Activated naive CD4-positive, alpha-beta T cell treated with Interleukin-2 at 50 U/mL for 16 hours (primary cell): ENCODE measurements around the gene CETN1.

Experiments
- DNase-seq: peaks from one replicate; pipeline ENCODE4 v3.0.0-alpha.2; 2020

The CETN1 gene

GRCh38 chr18:580154-580553 lies at the start of gene CETN1:
CETN1 (plus strand) TSS chr18:580380; CDS start chr18:580409, 29 bp downstream.
- DNase-seq: no peak

GRCh38 chr18:532018-532417 lies 48.2 kb upstream of the CETN1 start:
- no peak for DNase-seq

GRCh38 chr18:532632-533031 lies 47.5 kb upstream of the CETN1 start:
- DNase-seq: no peak

- no peak for DNase-seq
Measured at GRCh38 chr18:533995-534601, 46.1 kb upstream of the CETN1 start.

- no peak for DNase-seq
Measured at GRCh38 chr18:543447-544078, 36.6 kb upstream of the CETN1 start.

- DNase-seq: no peak
Measured at GRCh38 chr18:549967-550366, 30.2 kb upstream of the CETN1 start.

GRCh38 chr18:551404-552061 lies 28.6 kb upstream of the CETN1 start:
- DNase-seq: no peak

- DNase-seq: no peak
Measured at GRCh38 chr18:555705-556457, 24.3 kb upstream of the CETN1 start.

- DNase-seq: no peak
Measured at GRCh38 chr18:564708-565561, 15.2 kb upstream of the CETN1 start.

- no peak for DNase-seq
Measured at GRCh38 chr18:565562-566061, 14.6 kb upstream of the CETN1 start.

- no peak for DNase-seq
Measured at GRCh38 chr18:567122-567521, 13.1 kb upstream of the CETN1 start.

GRCh38 chr18:568731-569130 lies 11.4 kb upstream of the CETN1 start:
- no peak for DNase-seq

- no peak for DNase-seq
Measured at GRCh38 chr18:570256-570655, 9.9 kb upstream of the CETN1 start.

GRCh38 chr18:570697-571096 lies 9.5 kb upstream of the CETN1 start:
- no peak for DNase-seq

GRCh38 chr18:572091-572830 lies 7.9 kb upstream of the CETN1 start:
- no peak for DNase-seq

GRCh38 chr18:572831-573289 lies 7.3 kb upstream of the CETN1 start:
- DNase-seq: no peak

GRCh38 chr18:573385-573784 lies 6.8 kb upstream of the CETN1 start:
- no peak for DNase-seq

GRCh38 chr18:574149-574860 lies 5.9 kb upstream of the CETN1 start:
- DNase-seq: no peak

GRCh38 chr18:574865-575645 lies 5.1 kb upstream of the CETN1 start:
- DNase-seq: no peak

GRCh38 chr18:576924-577323 lies 3.3 kb upstream of the CETN1 start:
- DNase-seq: no peak
